CD4-positive, alpha-beta memory T cell (primary cell): ENCODE measurements around the gene GATA1. TPM values are rescaled to one million over a fixed set of nuclear protein-coding genes. Genes with fewer than 3 reads are reported as not detected.
A peak's percentile ranks its signal among the peaks of the same experiment; 100 is the strongest.

Source experiments
- CTCF ChIA-PET: fragments of 350-600 bp; sonication (Branson Sonifier 250); formaldehyde crosslinking; loops from one replicate; lab custom pipeline; 2021; ENCODE audit warnings: inconsistent platforms; ENCODE audit not compliant: partially characterized antibody; lab: Charles Lee
- POLR2A ChIA-PET: fragments of 350-600 bp; sonication (Branson Sonifier 250); formaldehyde crosslinking; loops from one replicate; lab custom pipeline; 2021; ENCODE audit not compliant: partially characterized antibody; lab: Charles Lee
- DNase-seq, 5 donors: peaks; one replicate each; pipeline versions ENCODE4 v3.0.0 to v3.0.0-alpha.2; 2020 to 2022; ENCODE audit warnings: mixed read lengths in 1 of 5
- H3K27ac ChIP-seq: one replicate; pipeline ENCODE4 v1.7.0; 2013; ENCODE audit warnings: low read depth, low read length
- H3K27me3 ChIP-seq: 2 replicates; pipeline ENCODE4 v1.7.0; 2013; ENCODE audit warnings: mild to moderate bottlenecking, low read length, moderate library complexity; ENCODE audit not compliant: insufficient read depth
- H3K36me3 ChIP-seq: 2 replicates; pipeline ENCODE4 v1.7.0; 2013; ENCODE audit warnings: mild to moderate bottlenecking, low read length, moderate library complexity; ENCODE audit not compliant: insufficient read depth
- H3K4me1 ChIP-seq: 2 replicates; pipeline ENCODE4 v1.7.0; 2013; ENCODE audit warnings: mild to moderate bottlenecking, low read length, moderate library complexity; ENCODE audit not compliant: insufficient read depth
- H3K4me3 ChIP-seq, 2 donors: one replicate each; pipeline ENCODE4 v1.7.0; 2013; ENCODE audit warnings: low read length in 2 of 2, mild to moderate bottlenecking in 1 of 2
- H3K9me3 ChIP-seq, 2 donors: one replicate each; pipeline ENCODE4 v1.7.0; 2013; ENCODE audit warnings: low read length in 2 of 2, control low read depth in 1 of 2; ENCODE audit not compliant: control insufficient read depth in 1 of 2
- H3K27ac Mint-ChIP-seq, 7 donors: one replicate each; pipeline ENCODE4 v1.8.0; 2020 to 2021; ENCODE audit warnings: mixed read lengths in 7 of 7, mild to moderate bottlenecking in 6 of 7, inconsistent platforms in 3 of 7, moderate library complexity in 3 of 7
- H3K27me3 Mint-ChIP-seq, 2 donors: one replicate each; pipeline ENCODE4 v1.8.0; 2020 to 2021; ENCODE audit warnings: mixed read lengths in 2 of 2
- H3K36me3 Mint-ChIP-seq, 2 donors: one replicate each; pipeline ENCODE4 v1.8.0; 2020 to 2021; ENCODE audit warnings: mixed read lengths in 2 of 2, inconsistent platforms in 1 of 2, mild to moderate bottlenecking in 1 of 2
- H3K4me1 Mint-ChIP-seq, 4 donors: one replicate each; pipeline ENCODE4 v1.8.0; 2020 to 2021; ENCODE audit warnings: mixed read lengths in 4 of 4, mild to moderate bottlenecking in 1 of 4
- H3K4me3 Mint-ChIP-seq, 8 donors: one replicate each; pipeline ENCODE4 v1.8.0; 2020 to 2021; ENCODE audit warnings: mixed read lengths in 8 of 8, mild to moderate bottlenecking in 7 of 8, moderate library complexity in 6 of 8, inconsistent platforms in 3 of 8
- H3K9me3 Mint-ChIP-seq, 8 donors: one replicate each; pipeline ENCODE4 v1.8.0; 2020 to 2021; ENCODE audit warnings: mixed read lengths in 8 of 8, mild to moderate bottlenecking in 5 of 8, inconsistent platforms in 3 of 8, moderate library complexity in 1 of 8
- intact Hi-C: fragments of 100-400 bp; cut with micrococcal nuclease; formaldehyde crosslinking; loops from one replicate; pipeline ENCODE4 v1.15.1; 2023
- polyA plus RNA-seq, 2 donors: library from polyadenylated mRNA; unstranded; fragments of 300-500 nt; fragmentation: Illumina TruSeq; gene quantifications; one replicate each; pipeline ENCODE4 v1.2.3, GENCODE V29; 2021
- total RNA-seq, 2 experiments: library from RNA; stranded (reverse); gene quantifications; one replicate each; pipeline ENCODE4 v1.2.3, GENCODE V29; 2021

The GATA1 gene
- total and polyA plus RNA-seq, 4 experiments from 2014 or later = not detected

DNA sequence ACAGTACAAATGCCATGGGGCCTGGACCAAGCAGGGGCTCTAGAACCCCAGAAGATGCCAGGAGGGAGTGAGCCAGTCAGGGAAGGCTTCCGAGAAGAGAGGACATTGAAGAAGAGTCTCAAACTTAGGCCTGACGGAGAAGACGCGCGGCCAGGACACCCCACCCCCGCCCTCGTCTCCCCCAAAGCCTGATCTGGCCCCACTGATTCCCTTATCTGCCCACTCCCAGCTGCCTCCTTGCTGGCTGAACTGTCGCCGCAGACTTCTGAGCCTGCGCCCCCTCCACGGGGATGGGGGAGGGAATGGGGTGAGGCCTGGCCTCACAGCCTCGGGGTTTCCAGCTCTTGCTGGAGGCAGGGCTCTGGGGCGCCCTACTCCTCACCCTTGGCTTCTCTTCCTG, 3.6 kb upstream of the GATA1 start:
- intact Hi-C loops = no loop called here
- no peaks in the 10 kb centered on the region for H3K36me3 Mint-ChIP-seq
- H3K27me3 Mint-ChIP-seq = no peaks in the 10 kb centered on the region
- ChIA-PET CTCF (no interaction called here), POLR2A (no interaction called here)
- no peaks in the 10 kb centered on the region for H3K27me3 ChIP-seq
- no peaks in the 10 kb centered on the region for H3K4me1 ChIP-seq
- no peak overlapping the region for H3K4me3 Mint-ChIP-seq
- H3K27ac Mint-ChIP-seq = peak overlapping the region in 2 of 7 donors; percentile 20 to 51
- H3K9me3 ChIP-seq = no peaks in the 10 kb centered on the region
- H3K9me3 Mint-ChIP-seq = no peaks in the 10 kb centered on the region
- no peak overlapping the region for H3K27ac ChIP-seq
- DNase-seq = no peak
- no peak overlapping the region for H3K4me3 ChIP-seq
- H3K4me1 Mint-ChIP-seq = no peaks in the 10 kb centered on the region
- no peaks in the 10 kb centered on the region for H3K36me3 ChIP-seq

DNA sequence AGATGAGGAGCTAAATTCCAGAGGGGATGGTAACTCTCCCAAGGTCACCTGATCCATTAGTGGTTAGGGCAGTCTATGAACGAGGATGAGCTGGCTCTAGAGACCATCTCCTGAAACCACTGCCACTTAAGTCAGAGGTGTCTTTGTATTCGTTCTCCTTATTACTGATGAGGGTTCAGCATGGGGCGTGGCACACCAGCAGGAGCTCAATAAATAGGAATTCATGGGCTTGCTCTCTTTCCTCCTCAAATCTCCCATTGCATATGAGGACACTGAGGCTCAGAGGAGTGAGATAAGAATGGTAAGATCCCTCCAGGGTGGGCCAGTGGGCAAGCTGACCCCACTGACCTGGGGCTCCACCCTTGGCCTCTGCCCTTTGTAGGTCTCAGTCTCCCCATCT, 1.7 kb upstream of the GATA1 start:
- Histone ChIP-seq H3K9me3 (no peaks in the 10 kb centered on the region), H3K36me3 (no peaks in the 10 kb centered on the region), H3K27me3 (no peaks in the 10 kb centered on the region), H3K4me1 (no peaks in the 10 kb centered on the region), H3K27ac (no peak overlapping the region), H3K4me3 (no peak overlapping the region)
- DNase-seq = no peak
- no peak overlapping the region for H3K4me3 Mint-ChIP-seq
- H3K4me1 Mint-ChIP-seq = peaks cover 0 to 7% (median 4%) of the 10 kb centered on the region in 4 donors
- intact Hi-C loops = no loop called here
- no peak overlapping the region for H3K27ac Mint-ChIP-seq
- H3K27me3 Mint-ChIP-seq = peaks cover 0 to 1% of the 10 kb centered on the region in 2 donors
- no peaks in the 10 kb centered on the region for H3K9me3 Mint-ChIP-seq
- ChIA-PET POLR2A (no interaction called here), CTCF (no interaction called here)
- no peaks in the 10 kb centered on the region for H3K36me3 Mint-ChIP-seq

DNA sequence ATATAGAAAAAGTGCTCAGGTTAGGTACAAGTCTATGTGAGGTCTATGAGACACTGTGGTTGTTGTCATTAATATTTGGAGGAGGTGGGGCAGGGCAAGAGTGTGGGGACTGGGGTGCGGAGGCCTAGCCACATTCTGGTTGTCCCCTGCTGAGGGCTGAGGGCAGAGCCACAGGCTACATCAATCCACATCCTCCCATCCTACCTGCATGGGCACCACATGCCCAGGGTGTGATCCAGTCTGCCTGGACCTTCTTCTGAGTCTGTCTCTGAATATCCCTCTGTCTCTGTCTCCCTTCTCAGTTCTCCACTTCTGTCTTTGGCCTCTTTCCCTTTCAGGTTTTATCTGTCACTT, 1.2 kb upstream of the GATA1 start:
- Mint-ChIP-seq H3K9me3 (no peaks in the 10 kb centered on the region), H3K4me3 (no peak overlapping the region), H3K27me3 (peaks cover 0 to 1% of the 10 kb centered on the region in 2 donors), H3K27ac (no peak overlapping the region), H3K4me1 (peaks cover 0 to 9% (median 5%) of the 10 kb centered on the region in 4 donors), H3K36me3 (no peaks in the 10 kb centered on the region)
- Histone ChIP-seq H3K4me1 (no peaks in the 10 kb centered on the region), H3K36me3 (no peaks in the 10 kb centered on the region), H3K27ac (no peak overlapping the region), H3K9me3 (no peaks in the 10 kb centered on the region), H3K27me3 (no peaks in the 10 kb centered on the region), H3K4me3 (no peak overlapping the region)
- POLR2A ChIA-PET = no interaction called here
- intact Hi-C loops = no loop called here
- DNase-seq = no peak
- CTCF ChIA-PET = no interaction called here

DNA sequence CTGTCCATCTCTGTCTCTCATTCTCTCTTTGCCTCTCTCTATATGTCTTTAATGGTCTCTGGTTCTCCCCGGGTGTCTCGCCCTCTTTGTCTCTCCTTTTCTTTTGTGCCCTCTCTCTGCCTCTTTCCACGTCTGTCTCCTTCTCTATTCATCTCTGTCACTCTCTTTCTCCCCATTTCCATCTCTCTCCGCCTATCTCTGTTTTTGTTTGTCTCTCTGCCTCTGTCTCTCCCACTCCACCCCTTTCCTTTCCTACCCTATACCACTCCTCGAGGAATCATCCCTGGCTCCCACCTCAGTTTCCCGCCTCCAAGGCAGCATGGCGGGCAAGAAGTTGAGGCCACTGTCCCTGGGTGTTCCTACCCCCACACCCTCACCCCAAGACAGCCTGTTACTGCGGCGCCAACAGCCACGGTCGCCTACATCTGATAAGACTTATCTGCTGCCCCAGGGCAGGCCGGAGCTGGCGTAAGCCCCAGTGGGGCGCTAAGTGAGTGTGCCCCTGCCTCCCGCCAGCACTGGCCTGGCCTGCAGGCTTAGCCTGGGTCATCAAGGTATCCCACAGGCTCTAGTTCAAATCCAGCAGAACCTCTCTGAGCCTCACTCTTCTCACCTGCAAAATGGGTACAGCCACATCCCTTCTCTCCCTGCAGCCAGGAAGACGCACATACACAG, 713 bp upstream of the GATA1 start:
- no peaks in the 10 kb centered on the region for H3K4me1 ChIP-seq
- intact Hi-C loops = no loop called here
- no peak for DNase-seq
- no peaks in the 10 kb centered on the region for H3K27me3 ChIP-seq
- POLR2A ChIA-PET = no interaction called here
- no peaks in the 10 kb centered on the region for H3K36me3 ChIP-seq
- Mint-ChIP-seq H3K9me3 (no peaks in the 10 kb centered on the region), H3K4me3 (no peak overlapping the region), H3K4me1 (peaks cover 0 to 9% (median 5%) of the 10 kb centered on the region in 4 donors), H3K27me3 (peaks cover 0 to 1% of the 10 kb centered on the region in 2 donors), H3K36me3 (no peaks in the 10 kb centered on the region), H3K27ac (peak overlapping the region in 1 of 7 donors; percentile 65)
- no peak overlapping the region for H3K4me3 ChIP-seq
- CTCF ChIA-PET = no interaction called here
- no peak overlapping the region for H3K27ac ChIP-seq
- no peaks in the 10 kb centered on the region for H3K9me3 ChIP-seq

DNA sequence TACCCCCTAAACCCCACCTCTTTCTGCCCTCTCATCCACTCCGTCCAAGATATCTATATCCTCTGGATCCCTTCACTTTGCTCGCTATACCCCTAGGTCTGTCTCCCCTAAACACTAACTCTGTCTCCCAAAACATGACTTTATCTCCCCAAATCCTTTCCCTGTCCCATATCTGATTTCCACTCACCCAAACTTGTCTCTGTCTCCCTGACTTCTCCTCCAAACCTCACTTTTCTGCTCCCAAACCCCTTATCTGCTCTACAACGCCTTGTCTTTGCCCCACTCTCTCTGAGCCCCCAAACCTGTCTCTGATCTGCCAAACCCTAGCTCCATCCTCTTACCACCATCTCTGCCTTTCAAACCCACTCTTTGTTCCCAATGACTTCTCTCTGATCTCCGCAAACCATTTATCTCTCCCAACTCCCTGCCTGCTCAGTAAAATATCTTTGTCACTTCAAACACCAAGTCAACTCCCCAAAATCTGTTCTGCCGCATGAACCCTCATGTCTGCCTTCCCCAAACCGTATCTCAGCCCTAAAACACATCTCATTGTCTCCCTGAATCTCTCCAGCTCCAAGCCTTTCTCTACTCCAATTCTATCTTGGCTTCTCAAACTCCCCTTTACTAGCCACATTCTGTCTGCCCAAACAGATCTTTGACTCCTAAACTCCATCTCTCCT, 575 bp downstream of the GATA1 start:
- Histone ChIP-seq H3K36me3 (no peaks in the 10 kb centered on the region), H3K4me3 (no peak overlapping the region), H3K27ac (no peak overlapping the region), H3K27me3 (no peaks in the 10 kb centered on the region), H3K9me3 (no peaks in the 10 kb centered on the region), H3K4me1 (no peaks in the 10 kb centered on the region)
- H3K36me3 Mint-ChIP-seq = no peaks in the 10 kb centered on the region
- CTCF ChIA-PET = no interaction called here
- H3K27ac Mint-ChIP-seq = peak overlapping the region in 1 of 7 donors; percentile 61
- H3K4me3 Mint-ChIP-seq = no peak overlapping the region
- peaks cover 0 to 9% (median 5%) of the 10 kb centered on the region in 4 donors for H3K4me1 Mint-ChIP-seq
- intact Hi-C loops = no loop called here
- peaks cover 0 to 1% of the 10 kb centered on the region in 2 donors for H3K27me3 Mint-ChIP-seq
- H3K9me3 Mint-ChIP-seq = no peaks in the 10 kb centered on the region
- DNase-seq = no peak
- POLR2A ChIA-PET = no interaction called here

DNA sequence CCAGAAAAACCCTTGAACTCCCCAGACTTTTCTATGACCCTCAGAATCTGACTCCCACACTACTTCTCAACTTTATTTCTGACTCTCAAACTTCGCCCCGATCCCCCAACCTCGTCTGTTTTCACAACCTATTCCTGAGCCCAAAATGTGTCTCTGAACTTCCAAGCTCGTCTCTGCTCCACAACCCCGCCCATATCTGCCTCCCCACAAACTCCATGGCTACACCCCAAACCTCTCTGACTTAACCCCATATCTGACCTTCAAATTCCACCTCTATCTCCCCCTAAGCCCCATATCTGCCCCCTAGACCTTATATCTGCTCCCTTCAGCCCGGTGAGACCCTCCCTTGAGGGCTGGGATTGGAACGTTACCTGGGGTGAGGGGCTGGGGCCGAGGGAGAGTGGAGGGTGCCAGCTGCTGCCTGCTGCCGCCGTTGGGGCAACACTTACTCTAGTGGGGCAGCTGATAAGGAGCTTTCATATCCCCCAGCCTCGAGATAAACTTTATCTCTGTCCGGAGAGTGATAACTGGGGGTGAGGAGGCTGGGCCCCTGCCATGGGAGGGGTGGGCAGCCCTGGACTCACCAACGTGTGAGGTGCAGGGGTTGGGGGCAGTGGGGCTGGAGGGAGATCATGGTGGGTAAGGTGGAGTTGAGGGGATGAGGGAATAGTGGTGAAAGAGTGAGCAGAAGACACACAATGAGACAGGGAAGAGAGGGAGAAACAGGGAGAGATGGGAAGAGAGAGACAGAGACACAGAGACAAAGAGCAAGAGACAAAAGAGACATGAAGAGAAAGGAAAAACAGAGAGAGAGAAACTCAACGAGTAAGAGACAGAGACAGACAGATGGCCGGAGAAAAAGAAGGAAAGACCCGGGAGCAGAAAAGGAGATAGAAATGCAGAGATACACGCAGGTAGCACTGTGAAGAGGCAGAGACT, 1.4 kb downstream of the GATA1 start:
- Mint-ChIP-seq H3K4me3 (no peak overlapping the region), H3K9me3 (no peaks in the 10 kb centered on the region), H3K27me3 (peaks cover 0 to 1% of the 10 kb centered on the region in 2 donors), H3K27ac (peak overlapping the region in 2 of 7 donors; percentile 27 to 61), H3K36me3 (no peaks in the 10 kb centered on the region), H3K4me1 (peaks cover 0 to 9% (median 5%) of the 10 kb centered on the region in 4 donors)
- Histone ChIP-seq H3K4me1 (no peaks in the 10 kb centered on the region), H3K36me3 (no peaks in the 10 kb centered on the region), H3K4me3 (no peak overlapping the region), H3K27me3 (no peaks in the 10 kb centered on the region), H3K27ac (no peak overlapping the region), H3K9me3 (no peaks in the 10 kb centered on the region)
- POLR2A ChIA-PET = no interaction called here
- intact Hi-C loops = no loop called here
- CTCF ChIA-PET = no interaction called here
- DNase-seq = no peak
